Stimulated activated CD4-positive, alpha-beta T cell treated with anti-CD3 and anti-CD28 coated beads, Interleukin-12 subunit alpha, Interleukin-12 subunit beta, amount 100 ng/mL, for 4 hours (primary cell): ENCODE data around the gene LRRC10.
A peak's percentile ranks its signal among the peaks of the same experiment; 100 is the strongest.

Experiments
- DNase-seq: peaks from one replicate; pipeline ENCODE4 v3.0.0-alpha.2; 2020

LRRC10 gene, protein sequence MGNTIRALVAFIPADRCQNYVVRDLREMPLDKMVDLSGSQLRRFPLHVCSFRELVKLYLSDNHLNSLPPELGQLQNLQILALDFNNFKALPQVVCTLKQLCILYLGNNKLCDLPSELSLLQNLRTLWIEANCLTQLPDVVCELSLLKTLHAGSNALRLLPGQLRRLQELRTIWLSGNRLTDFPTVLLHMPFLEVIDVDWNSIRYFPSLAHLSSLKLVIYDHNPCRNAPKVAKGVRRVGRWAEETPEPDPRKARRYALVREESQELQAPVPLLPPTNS

DNA sequence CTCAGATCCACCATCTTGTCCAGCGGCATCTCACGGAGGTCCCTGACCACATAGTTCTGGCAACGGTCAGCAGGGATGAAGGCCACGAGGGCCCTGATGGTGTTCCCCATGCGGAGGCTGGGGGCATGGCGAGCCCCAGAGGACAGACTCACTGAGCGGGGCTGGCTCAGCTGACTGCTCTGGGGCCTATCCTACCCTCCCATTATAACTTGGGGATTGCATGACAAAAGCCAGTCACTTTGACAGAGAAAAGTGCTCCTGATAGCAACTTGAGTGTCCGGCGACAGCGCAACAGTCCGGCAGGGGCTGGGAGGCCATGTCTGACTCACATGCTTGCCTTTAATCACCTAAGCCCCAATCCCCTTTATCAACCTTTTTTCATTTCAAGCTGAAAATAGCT lies at the start of gene LRRC10:
Gene LRRC10, minus strand, starts transcription at position 179 of the 400 bp plus-strand sequence. Its CDS starts 69 bp downstream, at position 110.
- DNase-seq = no peak

DNA sequence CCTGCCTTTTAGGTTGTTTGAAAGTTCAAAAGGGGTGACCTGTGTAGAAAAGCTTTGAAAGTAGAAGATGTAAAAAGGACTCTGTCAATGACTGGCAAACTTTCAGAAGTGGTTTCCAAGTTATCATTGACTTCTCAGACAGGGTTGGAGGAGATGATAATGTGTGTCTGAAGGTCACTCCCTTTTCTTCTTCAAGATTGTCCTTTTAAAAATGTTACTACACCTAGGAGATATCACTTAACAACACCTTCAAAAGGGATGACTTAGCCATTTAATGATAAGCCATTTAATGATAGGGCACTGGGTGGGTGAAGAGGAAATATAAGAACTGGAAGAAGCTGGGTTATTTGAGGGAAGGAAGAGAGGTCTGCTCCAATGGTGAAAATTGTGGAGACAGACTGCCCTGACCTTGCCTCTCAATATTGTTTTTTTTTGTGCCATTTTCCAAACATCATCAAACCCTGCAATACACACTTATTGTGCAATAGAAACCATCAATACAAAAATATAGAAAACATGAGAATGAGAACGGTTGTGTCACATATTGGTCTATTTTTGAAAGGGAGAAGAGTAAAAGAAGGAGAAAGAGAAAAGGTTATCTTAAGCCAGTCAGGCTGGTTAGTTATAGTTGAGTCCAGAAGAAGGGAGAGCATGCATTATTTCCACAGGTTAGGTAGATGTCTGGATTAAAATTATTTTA lies 49.6 kb upstream of the LRRC10 start:
- no peak for DNase-seq

DNA sequence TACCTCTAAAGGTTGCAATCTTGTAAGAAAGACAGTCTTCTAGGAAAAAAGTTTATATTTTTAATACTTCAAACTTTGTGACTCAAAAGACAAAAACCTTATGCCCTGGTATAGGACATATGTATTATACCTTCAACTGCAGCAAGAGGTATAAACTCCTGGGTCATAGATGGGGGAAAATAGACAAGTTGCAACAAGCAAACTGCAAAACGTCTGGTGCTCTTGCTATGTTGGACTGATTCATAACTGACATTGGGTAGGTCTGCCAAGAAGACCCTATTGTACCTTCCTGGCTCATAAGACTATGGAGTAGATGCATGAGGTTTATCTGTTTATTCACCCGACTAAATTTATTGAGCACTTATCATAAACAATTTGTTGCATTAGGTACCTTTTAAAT lies 47.5 kb upstream of the LRRC10 start:
- DNase-seq = no peak

DNA sequence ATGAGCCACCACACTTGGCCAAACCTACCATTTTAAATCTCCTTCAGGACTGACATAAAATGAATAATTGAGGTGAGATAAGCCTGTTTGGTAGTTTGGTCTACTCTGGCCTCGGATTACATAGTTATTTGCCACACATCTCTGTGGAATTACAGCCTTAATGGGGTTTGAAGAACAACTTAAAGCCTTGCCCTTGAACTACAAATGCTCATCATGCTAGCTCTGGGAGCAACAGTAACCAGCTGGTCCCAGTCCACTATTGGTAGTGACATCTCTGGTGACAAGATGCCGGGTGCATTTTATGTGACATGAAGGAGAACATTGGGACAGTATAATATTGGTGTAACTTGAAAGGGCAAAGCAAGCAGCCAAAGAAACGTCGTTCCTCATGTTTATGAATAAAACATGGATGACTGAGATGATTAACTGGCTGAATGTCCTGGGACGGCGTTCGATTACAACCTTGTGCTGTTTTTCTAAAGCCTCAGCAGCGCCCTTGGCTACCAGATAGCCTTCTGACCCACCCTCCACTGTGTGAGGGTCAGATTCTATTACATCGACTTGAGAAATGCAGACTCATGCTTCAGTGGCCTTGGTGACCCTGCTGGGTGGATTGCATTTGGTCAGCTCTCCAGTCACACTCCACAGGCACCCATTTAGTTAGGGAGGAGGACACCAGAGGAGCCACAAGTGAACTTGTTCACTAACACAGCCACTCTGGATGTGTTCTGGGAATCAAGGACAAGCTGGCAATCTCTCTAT lies 46.9 kb upstream of the LRRC10 start:
- DNase-seq = no peak

DNA sequence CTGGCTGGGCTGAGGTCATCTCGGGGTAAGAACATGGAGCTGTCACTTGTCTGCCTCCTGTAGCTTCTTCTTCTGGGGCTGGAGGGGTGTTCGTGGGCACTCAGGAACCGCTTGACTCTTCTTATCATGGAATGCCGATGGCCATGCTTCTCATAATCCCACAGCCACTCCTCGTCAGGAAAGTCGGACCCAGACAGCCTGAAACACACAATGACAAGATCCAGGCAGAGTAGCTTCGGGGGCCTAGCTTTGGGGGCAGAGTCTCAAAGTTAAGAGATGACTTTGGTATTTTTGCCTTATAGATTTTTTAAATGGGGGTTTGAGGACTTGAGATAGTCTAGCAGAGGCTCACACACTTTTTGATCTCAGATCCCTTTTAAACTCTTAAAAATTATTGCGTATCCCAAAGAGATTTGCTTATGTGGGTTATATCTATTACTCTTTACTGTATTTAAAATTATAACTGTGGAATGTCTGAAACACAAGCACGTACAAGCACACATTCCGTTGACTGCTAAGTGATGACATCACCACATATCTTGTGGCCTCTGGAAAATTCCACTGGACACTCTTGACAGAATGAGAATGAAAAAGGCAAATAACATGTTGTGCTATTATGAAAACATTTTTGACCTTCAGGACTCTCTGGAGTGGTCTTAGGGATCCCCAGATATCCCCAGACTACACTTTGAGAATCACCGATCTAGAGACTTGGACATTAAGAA lies 45.1 kb upstream of the LRRC10 start:
- no peak for DNase-seq

DNA sequence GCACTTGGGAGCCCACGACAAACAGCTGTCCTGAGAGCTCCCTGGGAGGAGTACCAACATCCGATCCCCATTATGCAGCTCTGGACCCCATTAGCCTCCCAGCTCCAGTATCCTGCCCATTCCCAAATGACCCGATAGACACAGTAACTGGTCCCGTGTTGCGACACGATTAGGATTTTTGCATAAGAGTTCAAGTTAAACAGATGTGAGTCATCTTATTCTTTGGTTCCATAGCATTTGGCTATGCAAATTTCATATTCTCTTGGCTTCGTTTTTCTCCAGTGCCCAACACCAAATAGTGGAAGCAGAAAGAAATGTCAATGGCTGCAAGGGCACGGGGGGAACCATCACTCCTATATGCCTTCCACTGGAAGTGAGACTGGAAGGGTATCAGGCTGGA lies 43.0 kb upstream of the LRRC10 start:
- no peak for DNase-seq

DNA sequence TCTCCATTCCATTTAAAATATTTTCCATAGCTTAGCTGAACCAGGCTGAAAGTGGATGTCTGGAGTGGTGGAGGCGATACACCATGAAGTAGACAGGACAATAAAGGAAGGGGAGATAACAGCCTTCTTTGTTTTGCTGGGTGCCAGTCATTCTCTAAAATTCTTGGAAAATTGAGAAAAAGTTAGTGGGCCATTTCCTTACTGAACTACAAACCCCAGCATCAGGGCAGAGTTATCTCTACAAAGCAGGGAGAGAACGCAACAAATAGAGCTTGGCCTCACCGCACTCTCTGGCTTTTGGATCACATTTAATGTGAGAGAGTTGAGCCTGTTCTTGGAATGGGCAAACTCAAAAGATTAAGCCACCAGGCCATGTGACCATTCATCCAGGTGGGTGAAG lies 41.2 kb upstream of the LRRC10 start:
- DNase-seq = no peak

DNA sequence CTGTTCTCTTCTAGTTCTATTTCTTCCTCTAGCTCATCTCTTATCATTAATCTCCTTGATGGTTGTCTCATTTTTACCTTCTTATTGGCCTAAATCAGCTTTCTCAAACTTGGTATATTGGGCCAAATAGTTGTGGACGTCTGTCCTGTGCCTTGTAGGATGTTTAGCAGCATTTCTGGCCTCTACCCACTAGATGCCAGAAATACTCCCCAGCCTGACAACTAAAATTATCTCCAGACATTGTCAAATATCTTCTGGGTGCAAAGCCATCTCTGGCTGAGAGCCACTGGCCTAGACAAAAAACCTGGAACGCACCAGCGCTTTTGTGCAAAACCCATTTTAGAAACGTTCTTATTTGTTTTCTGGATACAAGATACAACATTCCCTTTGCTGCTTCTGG lies 38.8 kb upstream of the LRRC10 start:
- DNase-seq = no peak

DNA sequence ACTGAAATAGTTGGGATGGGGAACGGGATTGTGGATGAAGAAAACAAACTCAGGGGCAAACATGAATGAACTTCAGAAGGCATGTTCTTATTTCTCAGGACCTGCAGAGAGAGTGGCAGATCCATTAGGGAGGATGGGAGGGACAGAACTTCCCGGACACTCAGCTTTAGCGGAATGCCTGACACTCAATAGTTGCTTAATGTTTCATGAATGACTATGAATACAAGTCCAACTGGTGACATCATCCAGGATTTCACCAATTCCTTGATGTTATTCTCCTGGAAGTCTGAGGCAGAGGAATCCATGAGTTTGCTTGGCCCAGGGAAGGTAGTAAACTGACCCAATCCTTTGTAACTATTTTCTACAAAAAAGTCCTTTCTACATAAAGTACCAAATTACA lies 37.8 kb upstream of the LRRC10 start:
- DNase-seq = no peak

DNA sequence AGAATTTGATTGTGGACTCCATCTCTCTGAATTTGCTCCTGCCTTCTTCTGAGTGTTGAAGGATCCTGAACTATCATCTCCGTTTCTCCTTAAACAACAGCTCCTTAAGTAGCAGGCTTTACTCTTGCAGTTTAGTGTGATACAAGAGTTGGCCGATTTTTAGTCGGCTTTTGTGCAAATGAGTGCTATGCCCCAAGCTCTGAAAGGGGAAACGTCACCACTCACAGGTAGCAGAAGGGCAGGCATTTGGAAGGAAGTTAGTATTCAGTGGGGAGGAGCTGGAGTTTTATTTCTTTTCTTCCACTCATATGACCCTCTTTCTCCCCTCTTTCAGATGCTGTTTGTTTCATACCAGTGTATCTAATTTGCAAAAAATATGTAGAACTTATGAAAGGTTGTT lies 36.5 kb upstream of the LRRC10 start:
- DNase-seq = no peak

DNA sequence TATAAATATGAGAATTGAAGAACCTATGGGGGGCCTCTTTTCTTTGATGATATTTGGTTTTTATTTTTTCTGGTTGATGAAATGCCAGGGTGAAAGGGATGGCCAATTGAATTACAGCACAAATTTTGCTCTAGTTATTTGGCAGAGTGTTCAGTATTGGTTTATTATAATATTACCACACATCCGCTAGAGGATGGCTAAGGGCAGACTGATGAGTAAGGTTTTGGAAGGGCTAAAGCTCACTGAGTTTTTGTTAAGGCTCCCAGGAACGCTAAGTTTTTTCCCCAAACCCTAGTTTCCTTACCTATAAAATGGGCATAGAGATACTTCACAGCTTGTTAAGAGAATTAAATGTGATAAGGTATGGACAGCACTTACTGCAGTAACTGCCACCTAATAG lies 34.3 kb upstream of the LRRC10 start:
- no peak for DNase-seq

DNA sequence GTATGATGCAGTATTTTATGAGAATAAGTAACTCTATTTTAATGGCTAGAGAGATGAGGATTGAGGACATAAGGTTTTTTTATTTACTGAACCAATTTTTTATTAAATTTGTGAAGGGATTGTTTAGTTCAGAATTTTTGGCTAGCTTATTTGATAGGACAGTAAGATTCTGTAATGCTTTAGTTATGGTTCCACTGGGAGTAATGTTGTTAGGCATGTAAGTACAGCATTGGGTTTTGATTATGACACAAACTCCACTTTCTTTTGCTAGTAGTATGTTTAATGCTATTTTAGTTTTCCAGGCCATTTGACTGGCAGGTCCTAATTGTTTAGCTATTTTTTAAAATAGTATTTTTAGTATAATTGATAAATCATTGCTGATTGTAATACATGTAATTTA lies 33.8 kb upstream of the LRRC10 start:
- DNase-seq = no peak

DNA sequence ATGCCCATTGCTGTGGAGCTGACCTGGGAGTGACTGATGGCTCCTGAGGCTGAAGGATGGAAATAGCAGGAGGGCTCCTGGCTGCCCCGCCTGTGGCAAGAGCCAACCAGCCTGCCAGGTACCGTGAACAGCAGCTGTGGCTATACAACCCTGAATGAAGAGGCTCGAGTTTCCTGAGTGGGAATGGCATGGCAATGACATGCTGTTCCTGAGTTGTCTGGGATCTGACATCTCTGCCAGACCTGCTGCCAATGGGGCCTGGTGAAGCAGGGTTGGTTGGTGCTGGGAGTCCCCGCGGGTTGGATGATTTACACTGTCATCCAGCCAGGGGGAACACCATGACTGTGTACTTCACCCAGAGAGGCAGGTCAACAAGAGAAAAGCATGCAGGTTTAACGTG lies 31.8 kb upstream of the LRRC10 start:
- DNase-seq = no peak

DNA sequence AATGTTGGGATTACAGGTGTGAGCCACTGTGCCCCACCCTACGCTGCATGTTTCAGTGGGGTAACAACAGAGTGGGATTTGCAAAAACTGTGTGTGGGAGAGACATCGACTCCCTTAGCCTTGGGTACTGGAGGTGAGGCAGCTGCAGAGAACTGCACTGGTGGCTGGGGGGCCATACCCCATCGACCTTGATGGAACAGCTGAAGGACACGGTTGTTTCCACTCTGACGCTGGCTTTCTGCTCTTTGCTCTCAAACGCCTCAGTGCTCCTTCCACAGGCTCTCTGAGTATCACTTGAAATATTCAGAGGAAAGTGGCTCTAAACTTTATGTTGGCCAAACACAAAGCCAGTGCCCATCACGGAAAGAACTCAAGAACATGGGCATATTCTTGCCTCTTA lies 30.8 kb upstream of the LRRC10 start:
- no peak for DNase-seq

DNA sequence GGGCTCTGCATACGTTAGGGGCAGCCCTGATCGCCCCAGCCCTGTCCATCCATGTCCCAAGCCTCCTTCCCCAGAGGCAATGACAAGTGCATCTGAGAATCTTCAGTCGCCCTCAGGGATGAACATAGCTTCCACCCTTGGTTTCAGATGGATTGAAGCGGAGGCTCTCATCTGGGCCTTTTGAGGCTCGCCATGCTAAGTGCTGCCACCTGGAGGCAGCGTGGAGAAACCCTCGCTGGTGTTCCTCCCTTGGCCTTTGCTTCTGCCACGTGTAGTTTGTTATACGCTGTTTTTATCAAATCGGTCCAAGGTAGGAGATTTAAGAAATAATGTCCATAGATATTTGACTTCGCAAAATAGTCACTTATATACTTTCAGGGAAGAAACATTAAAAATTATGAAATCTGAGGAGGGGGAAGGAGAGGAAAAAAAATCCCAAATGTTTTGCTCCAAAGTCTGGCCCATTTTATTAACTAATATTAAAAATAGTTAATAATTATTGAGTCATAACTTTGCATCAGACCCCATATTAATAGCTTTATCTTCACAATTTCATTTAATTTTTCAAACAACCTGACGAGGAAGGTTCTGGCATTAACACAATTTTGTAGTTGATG lies 28.8 kb upstream of the LRRC10 start:
- peak; percentile 60 for DNase-seq

DNA sequence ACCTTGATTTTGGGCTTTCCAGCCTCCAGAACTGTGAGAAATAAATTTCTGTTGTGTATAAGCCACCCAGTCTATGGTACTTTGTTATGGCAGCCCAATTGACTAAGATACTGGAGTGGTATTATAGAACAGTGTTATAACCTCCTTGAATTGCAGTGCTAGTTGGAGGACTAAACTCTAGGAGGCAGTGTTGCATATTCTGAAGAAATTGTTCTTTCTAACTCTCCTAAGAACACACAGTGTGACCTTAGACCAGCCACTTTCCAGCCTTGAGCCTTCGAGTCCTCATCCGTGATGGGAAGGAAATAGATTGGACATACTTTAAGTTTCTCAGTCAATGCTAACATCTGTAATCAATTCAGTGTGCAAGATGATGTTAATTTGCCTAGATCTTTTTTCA lies 22.4 kb upstream of the LRRC10 start:
- DNase-seq = no peak

DNA sequence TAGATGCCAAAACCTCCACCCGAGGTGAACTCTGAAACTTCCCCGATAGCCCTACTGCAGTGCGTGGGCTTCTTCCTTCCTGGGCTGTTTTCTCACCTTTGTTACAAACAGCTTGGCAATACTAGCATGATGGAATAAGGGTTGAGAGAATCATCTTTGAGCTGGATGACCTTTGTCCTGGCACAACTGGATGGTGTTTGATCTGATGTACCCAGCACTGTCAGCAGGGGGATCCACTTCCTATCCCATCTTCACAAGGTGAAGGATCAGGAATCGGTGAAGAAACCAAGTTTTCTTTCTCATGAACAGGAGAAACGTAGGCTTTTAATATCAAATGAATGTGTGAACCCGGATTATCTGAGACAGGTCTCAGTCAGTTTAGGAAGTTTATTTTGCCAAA lies 19.5 kb upstream of the LRRC10 start:
- DNase-seq = no peak

DNA sequence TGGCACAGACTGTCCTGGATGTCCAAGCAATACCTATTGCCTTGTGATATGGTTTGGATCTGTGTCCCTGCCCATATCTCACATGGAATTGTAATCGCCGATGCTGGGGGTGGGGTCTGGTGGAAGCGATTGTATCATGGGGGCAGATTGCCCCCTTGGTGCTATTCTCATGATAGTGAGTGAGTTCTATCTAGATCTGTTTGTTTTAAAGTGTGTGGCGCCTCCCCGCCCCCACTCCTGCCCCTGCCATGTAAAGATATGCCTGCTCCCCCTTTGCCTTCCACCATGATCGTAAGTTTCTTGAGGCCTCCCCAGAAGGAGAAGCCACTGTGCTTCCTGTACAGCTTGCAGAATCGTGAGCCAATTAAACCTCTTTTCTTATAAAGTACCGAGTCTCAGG lies 16.8 kb upstream of the LRRC10 start:
- no peak for DNase-seq

DNA sequence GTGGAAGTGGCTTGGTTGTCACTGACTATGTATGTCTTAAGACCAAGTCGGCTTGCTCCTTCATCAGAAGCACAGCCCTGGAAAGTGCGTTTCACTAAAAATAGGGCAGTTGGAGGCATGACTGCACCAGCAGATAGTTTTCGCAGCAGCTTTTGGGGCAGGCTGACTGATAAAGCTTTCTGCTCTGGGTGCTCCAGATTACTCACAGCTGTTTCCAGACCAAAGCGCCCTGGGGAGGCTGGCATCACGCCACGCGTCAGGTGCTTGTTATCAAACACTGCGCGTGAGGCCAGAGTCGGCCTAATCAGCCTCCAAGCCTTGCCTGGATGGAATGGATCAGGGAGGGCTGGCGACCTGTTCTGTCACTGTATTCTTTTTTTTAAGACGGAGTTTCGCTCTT lies 13.3 kb upstream of the LRRC10 start:
- DNase-seq = no peak

DNA sequence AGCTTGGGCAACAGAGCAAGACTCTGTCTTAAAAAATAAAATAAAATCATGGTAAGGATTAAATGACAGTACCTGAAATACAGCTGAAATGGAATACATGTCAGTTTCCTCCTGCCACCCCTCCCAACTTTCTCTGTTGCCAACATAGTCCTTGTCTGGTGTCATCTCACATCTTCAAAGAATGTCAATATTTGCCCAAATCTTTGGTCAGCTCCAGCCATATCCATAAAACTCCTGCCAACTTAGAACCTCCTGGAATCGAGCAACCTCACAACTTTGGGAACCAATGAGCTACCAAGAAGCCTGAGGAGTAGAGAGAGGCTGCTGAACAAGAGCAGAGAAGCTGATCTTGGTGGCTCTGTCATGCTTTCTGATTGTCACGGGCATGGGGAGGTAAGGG lies 10.8 kb upstream of the LRRC10 start:
- no peak for DNase-seq

DNA sequence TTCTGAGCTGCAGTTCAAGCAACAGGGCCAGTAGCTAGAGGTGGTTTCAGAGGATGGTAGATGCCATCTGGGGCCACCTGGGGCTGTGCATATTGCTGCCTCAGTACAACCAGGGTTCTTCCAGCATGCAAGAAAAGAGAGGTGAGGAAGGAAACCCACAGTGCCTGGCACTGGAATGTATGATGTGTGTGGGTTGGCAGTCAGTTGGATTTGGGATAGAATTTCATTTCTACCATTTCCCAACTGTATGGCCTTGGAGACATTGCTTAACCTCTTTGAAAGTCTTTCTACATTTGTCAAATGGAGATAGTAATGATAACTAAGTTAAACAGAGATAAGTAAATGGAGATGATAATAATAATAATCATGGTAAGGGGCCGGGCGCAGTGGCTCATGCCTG lies 10.2 kb upstream of the LRRC10 start:
- DNase-seq = no peak

DNA sequence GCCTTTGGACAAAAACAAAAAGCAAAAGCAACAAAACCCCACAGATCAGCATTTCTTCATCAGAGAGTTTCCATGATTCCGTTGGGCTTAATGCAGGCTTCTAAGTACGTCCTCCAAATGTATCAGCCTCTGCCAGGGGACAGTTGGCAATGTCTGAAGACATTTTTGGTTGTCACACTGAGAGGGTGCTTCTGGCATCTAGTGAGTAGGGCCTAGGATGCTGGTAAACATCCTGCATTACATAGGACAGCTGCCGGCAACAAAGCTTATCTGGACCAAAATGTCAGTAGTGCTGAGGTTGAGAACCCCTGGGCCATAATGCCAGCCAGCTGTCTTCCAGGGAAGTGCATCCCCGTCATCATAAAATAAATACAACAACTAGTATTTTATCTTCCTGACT lies 9.4 kb upstream of the LRRC10 start:
- DNase-seq = no peak

DNA sequence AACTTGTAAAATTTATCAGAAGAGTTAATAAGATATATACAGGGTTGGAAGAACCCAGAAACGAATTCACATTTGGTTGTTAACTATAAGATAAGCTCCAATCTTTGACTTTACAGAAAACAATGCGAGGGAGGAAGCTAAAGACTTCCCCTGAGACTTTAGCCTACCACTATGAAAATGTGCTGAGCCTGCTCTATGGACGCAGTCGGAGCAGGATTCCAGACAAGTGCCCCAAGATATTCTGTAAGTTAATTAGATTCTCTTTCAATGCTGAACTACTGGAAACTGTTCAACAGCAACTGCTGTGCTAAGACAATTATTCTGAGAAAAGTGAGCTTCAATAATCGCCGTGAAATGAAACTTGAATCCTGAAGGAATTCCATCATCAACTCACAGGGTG lies 8.3 kb upstream of the LRRC10 start:
- no peak for DNase-seq
